ENCODE measurements around the gene EFCAB5.
"Not testable (repeated sequence)": the region's sequence is repeated elsewhere in the genome, so short reads cannot be mapped to it uniquely, and the experiment has no call there.

The EFCAB5 gene

DNA sequence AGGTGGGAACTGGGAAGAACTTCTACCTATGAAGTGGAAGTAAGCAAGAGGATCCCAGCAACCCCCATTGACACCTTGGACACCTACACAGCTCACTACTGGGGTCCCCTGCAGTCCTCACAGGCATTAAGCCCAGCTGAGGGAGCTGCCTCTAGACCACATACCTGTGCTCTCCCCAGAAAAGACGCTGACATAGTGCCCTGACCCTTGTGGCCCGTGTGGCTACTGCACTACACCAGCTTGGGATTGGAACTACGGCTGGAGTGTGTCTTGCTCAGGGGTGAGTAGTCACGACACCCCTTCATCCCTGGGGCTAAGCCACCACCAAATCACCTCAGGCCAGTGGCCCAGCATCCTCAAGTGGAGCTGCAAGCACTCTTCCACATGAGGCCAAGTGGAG, 120.9 kb downstream of the EFCAB5 start:
- Histone ChIP-seq H3K4me1 (ENCODE audit: insufficient read depth, low read length) (no peaks in the 10 kb centered on the region), H3K9me3 (ENCODE audit: low read length) (no peaks in the 10 kb centered on the region), H3K36me3 (ENCODE audit: insufficient read depth, low read length) (no peaks in the 10 kb centered on the region), H2AFZ (ENCODE audit: low read depth, low read length) (no peak overlapping the region), H3K27me3 (ENCODE audit: insufficient read depth, low read length) (no peaks in the 10 kb centered on the region), H3K4me3 (ENCODE audit: low read length) (no peak overlapping the region)

DNA sequence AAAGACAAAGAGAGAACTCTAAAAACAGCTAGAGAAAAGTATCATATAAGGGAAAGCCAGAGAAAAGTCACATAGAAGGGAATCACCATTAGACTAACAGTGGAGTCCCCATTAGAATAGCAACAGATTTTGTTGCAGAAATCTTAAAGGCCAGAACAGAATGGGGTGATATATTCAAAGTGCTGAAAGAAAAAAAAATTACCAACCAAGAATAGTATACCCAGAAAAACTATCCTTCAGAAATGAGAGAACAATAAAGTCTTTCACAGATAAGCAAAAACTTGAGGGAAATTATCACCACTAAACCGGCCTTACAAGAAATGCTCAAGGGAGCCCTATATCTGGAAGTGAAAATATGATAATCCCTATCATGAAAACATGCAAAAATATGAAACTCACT, 123.3 kb downstream of the EFCAB5 start:
- no peaks in the 10 kb centered on the region for H3K36me3 ChIP-seq (ENCODE audit: insufficient read depth, low read length)
- H3K4me1 ChIP-seq (ENCODE audit: insufficient read depth, low read length): no peaks in the 10 kb centered on the region
- no peak overlapping the region for H2AFZ ChIP-seq (ENCODE audit: low read depth, low read length)
- H3K27me3 ChIP-seq (ENCODE audit: insufficient read depth, low read length): no peaks in the 10 kb centered on the region
- no peak overlapping the region for H3K4me3 ChIP-seq (ENCODE audit: low read length)
- no peaks in the 10 kb centered on the region for H3K9me3 ChIP-seq (ENCODE audit: low read length)

GRCh38 chr17:30068465-30068864, 127.0 kb downstream of the EFCAB5 start:
- H3K4me3 ChIP-seq (ENCODE audit: low read length): no peak overlapping the region
- no peak overlapping the region for H2AFZ ChIP-seq (ENCODE audit: low read depth, low read length)
- no peaks in the 10 kb centered on the region for H3K36me3 ChIP-seq (ENCODE audit: insufficient read depth, low read length)
- H3K27me3 ChIP-seq (ENCODE audit: insufficient read depth, low read length): no peaks in the 10 kb centered on the region
- H3K4me1 ChIP-seq (ENCODE audit: insufficient read depth, low read length): no peaks in the 10 kb centered on the region
- H3K9me3 ChIP-seq (ENCODE audit: low read length): no peaks in the 10 kb centered on the region

- H3K27me3 ChIP-seq (ENCODE audit: insufficient read depth, low read length): peaks cover 14% of the 10 kb centered on the region
- H2AFZ ChIP-seq (ENCODE audit: low read depth, low read length): no peak overlapping the region
- H3K9me3 ChIP-seq (ENCODE audit: low read length): no peaks in the 10 kb centered on the region
- no peaks in the 10 kb centered on the region for H3K36me3 ChIP-seq (ENCODE audit: insufficient read depth, low read length)
- H3K4me3 ChIP-seq (ENCODE audit: low read length): no peak overlapping the region
- no peaks in the 10 kb centered on the region for H3K4me1 ChIP-seq (ENCODE audit: insufficient read depth, low read length)
Measured at GRCh38 chr17:30074254-30074653, 132.8 kb downstream of the EFCAB5 start.

DNA sequence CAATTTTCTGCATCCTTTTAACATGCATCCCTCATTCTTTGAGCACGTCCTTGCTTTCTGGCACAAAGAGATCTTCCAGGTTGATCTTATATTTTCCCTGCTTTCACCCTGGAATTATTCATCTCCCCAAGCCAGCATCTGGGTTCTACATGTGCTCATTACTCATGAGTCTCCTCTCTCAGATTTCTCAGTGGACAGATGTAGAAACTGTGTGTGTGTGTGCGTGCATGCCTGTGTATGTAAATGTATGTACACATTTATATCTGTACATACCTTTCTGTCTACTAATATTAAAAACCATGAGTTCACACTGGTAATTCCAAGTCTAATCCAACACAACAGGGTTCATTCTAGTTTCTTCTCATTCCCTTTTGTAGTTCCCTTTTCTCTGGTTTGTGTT, 133.3 kb downstream of the EFCAB5 start:
- H2AFZ ChIP-seq (ENCODE audit: low read depth, low read length): no peak overlapping the region
- no peaks in the 10 kb centered on the region for H3K9me3 ChIP-seq (ENCODE audit: low read length)
- peaks cover 14% of the 10 kb centered on the region for H3K27me3 ChIP-seq (ENCODE audit: insufficient read depth, low read length)
- no peaks in the 10 kb centered on the region for H3K4me1 ChIP-seq (ENCODE audit: insufficient read depth, low read length)
- H3K4me3 ChIP-seq (ENCODE audit: low read length): no peak overlapping the region
- H3K36me3 ChIP-seq (ENCODE audit: insufficient read depth, low read length): no peaks in the 10 kb centered on the region

DNA sequence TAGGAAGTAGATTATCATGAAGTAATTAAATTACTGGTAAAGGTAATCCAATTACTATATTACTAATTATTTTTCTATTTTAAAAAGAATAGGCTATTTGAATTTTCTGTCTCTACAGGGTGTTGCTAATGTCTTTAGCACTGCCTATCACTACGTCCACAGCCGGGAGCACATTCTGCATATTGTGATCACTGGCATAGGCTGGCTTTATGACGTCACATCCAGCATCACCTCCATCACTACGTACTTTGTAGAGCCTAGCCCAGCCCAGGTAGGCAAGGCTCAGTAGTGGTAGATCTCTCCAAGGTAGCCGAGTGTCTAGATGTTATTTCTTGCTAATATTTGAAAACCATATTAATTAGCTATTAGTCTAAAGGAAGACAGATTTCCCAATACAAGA, 141.3 kb downstream of the EFCAB5 start:
- Histone ChIP-seq H3K4me3 (ENCODE audit: low read length) (no peak overlapping the region), H3K4me1 (ENCODE audit: insufficient read depth, low read length) (no peaks in the 10 kb centered on the region), H3K9me3 (ENCODE audit: low read length) (no peaks in the 10 kb centered on the region), H3K36me3 (ENCODE audit: insufficient read depth, low read length) (no peaks in the 10 kb centered on the region), H3K27me3 (ENCODE audit: insufficient read depth, low read length) (peaks cover 2% of the 10 kb centered on the region), H2AFZ (ENCODE audit: low read depth, low read length) (no peak overlapping the region)

GRCh38 chr17:30084788-30085187, 143.4 kb downstream of the EFCAB5 start:
- Histone ChIP-seq H3K9me3 (ENCODE audit: low read length) (no peaks in the 10 kb centered on the region), H3K36me3 (ENCODE audit: insufficient read depth, low read length) (no peaks in the 10 kb centered on the region), H3K4me1 (ENCODE audit: insufficient read depth, low read length) (no peaks in the 10 kb centered on the region), H3K27me3 (ENCODE audit: insufficient read depth, low read length) (peaks cover 7% of the 10 kb centered on the region), H3K4me3 (ENCODE audit: low read length) (no peak overlapping the region), H2AFZ (ENCODE audit: low read depth, low read length) (no peak overlapping the region)

DNA sequence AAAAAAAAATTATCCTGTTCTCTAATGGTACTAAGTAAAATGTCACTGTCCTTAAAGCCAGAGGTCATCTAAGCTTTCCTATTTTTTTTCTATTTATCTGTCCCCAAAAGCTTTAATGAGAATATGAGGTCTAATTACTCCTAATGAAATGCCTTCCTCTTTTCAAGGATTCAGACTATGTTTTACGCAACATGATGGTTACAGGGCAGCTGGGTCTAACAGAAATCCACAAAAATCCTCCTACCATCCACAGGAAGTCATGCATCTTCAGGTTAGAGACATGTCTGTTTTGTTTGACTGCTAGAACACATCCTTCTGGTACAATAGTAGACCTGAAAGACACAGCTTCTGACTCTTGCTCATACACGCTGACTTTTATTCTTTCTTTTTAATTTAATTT, 145.5 kb downstream of the EFCAB5 start:
- H3K27me3 ChIP-seq (ENCODE audit: insufficient read depth, low read length): peaks cover 17% of the 10 kb centered on the region
- H3K9me3 ChIP-seq (ENCODE audit: low read length): no peaks in the 10 kb centered on the region

GRCh38 chr17:30087431-30087830, 146.0 kb downstream of the EFCAB5 start:
- not testable (repeated sequence) for H3K36me3 ChIP-seq (ENCODE audit: insufficient read depth, low read length); H3K9me3 ChIP-seq (ENCODE audit: low read length); H2AFZ ChIP-seq (ENCODE audit: low read depth, low read length); H3K4me1 ChIP-seq (ENCODE audit: insufficient read depth, low read length); H3K4me3 ChIP-seq (ENCODE audit: low read length)
- peaks cover 17% of the 10 kb centered on the region for H3K27me3 ChIP-seq (ENCODE audit: insufficient read depth, low read length)

More for the DNA sequence above, 145.5 kb downstream of the EFCAB5 start:
- Histone ChIP-seq H3K4me3 (ENCODE audit: low read length) (no peak overlapping the region), H3K4me1 (ENCODE audit: insufficient read depth, low read length) (no peaks in the 10 kb centered on the region), H2AFZ (ENCODE audit: low read depth, low read length) (no peak overlapping the region), H3K36me3 (ENCODE audit: insufficient read depth, low read length) (no peaks in the 10 kb centered on the region)

- Histone ChIP-seq H3K36me3 (ENCODE audit: insufficient read depth, low read length) (no peaks in the 10 kb centered on the region), H3K27me3 (ENCODE audit: insufficient read depth, low read length) (peaks cover 17% of the 10 kb centered on the region), H3K4me1 (ENCODE audit: insufficient read depth, low read length) (no peaks in the 10 kb centered on the region), H3K9me3 (ENCODE audit: low read length) (no peaks in the 10 kb centered on the region), H3K4me3 (ENCODE audit: low read length) (no peak overlapping the region), H2AFZ (ENCODE audit: low read depth, low read length) (no peak overlapping the region)
Measured at GRCh38 chr17:30091121-30091670, 149.8 kb downstream of the EFCAB5 start.

DNA sequence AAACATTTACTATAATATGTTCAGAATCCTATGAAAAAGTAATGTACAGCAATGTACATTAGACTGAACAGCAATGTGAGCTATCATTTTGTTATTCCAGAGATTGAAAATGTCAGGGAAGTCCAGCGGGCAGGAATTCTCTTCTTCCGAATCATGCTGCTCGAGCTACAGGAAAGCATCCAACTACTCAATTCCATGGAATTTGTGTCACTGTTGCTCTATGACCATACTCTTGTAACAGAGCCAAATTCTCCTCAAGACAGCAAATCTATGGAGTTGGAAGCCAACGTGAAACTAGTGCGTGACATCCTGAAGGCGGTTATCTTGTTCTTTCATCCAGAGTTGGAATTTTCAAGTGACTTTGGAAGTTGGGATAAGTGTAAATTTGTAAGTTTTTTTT, 150.3 kb downstream of the EFCAB5 start:
- peaks cover 17% of the 10 kb centered on the region for H3K27me3 ChIP-seq (ENCODE audit: insufficient read depth, low read length)
- no peak overlapping the region for H2AFZ ChIP-seq (ENCODE audit: low read depth, low read length)
- no peaks in the 10 kb centered on the region for H3K36me3 ChIP-seq (ENCODE audit: insufficient read depth, low read length)
- H3K4me3 ChIP-seq (ENCODE audit: low read length): no peak overlapping the region
- no peaks in the 10 kb centered on the region for H3K4me1 ChIP-seq (ENCODE audit: insufficient read depth, low read length)
- H3K9me3 ChIP-seq (ENCODE audit: low read length): no peaks in the 10 kb centered on the region

DNA sequence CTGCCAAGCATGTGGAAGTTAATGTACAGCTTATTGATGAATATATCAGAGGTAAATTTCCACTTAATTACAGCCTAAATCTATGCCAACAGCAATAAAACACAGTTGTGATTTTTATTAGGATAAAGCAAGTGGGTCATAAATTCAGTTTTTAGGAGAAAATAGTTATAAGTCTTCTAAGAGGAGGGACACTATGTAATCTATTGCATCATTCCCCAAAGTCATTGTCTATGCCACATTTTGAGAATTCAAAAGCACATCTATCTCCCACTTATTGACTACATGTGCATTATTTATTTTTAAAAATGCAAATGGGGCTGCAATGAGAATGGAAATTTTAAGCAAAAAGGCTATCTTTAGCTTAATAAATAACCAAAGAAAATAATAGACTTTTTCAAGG, 151.5 kb downstream of the EFCAB5 start:
- Histone ChIP-seq H2AFZ (ENCODE audit: low read depth, low read length) (no peak overlapping the region), H3K36me3 (ENCODE audit: insufficient read depth, low read length) (no peaks in the 10 kb centered on the region), H3K27me3 (ENCODE audit: insufficient read depth, low read length) (peaks cover 17% of the 10 kb centered on the region), H3K9me3 (ENCODE audit: low read length) (no peaks in the 10 kb centered on the region), H3K4me1 (ENCODE audit: insufficient read depth, low read length) (no peaks in the 10 kb centered on the region), H3K4me3 (ENCODE audit: low read length) (no peak overlapping the region)

GRCh38 chr17:30093463-30094147, 152.2 kb downstream of the EFCAB5 start:
- Histone ChIP-seq H2AFZ (ENCODE audit: low read depth, low read length) (no peak overlapping the region), H3K4me3 (ENCODE audit: low read length) (no peak overlapping the region), H3K4me1 (ENCODE audit: insufficient read depth, low read length) (no peaks in the 10 kb centered on the region), H3K9me3 (ENCODE audit: low read length) (no peaks in the 10 kb centered on the region), H3K36me3 (ENCODE audit: insufficient read depth, low read length) (no peaks in the 10 kb centered on the region), H3K27me3 (ENCODE audit: insufficient read depth, low read length) (peaks cover 17% of the 10 kb centered on the region)

All from neuron (in vitro differentiated cells).